BLaER1 treated with 17β-estradiol and CSF1 and Interleukin-3, amounts not matched to agents 10 nM and 100 nM (cell line): ENCODE results near the gene TUBGCP6.

Experiments
- H3K27ac ChIP-seq, 11 experiments: shearing (Covaris generic); formaldehyde crosslinking; 2 replicates each; pipeline ENCODE4 v1.8.1; 2022
- H3K27me3 ChIP-seq, 11 experiments: shearing (Covaris generic); formaldehyde crosslinking; 2 replicates each; pipeline ENCODE4 v1.8.1; 2022
- H3K36me3 ChIP-seq, 11 experiments: shearing (Covaris generic); formaldehyde crosslinking; 2 replicates each; pipeline ENCODE4 v1.8.1; 2022
- H3K4me1 ChIP-seq, 10 experiments: shearing (Covaris generic); formaldehyde crosslinking; 2 replicates each; pipeline ENCODE4 v1.8.1; 2022
- H3K4me2 ChIP-seq, 11 experiments: shearing (Covaris generic); formaldehyde crosslinking; 2 replicates each; pipeline ENCODE4 v1.8.1; 2022
- H3K4me3 ChIP-seq, 10 experiments: shearing (Covaris generic); formaldehyde crosslinking; 2 replicates each; pipeline ENCODE4 v1.8.1; 2022
- H3K9ac ChIP-seq, 11 experiments: shearing (Covaris generic); formaldehyde crosslinking; 2 replicates each; pipeline ENCODE4 v1.8.1; 2022
- H3K9me3 ChIP-seq, 11 experiments: shearing (Covaris generic); formaldehyde crosslinking; replicated peaks in 1 of 11; 2 replicates each; pipeline ENCODE4 v1.8.1; 2022
- H4K20me1 ChIP-seq, 11 experiments: shearing (Covaris generic); formaldehyde crosslinking; 2 replicates each; pipeline ENCODE4 v1.8.1; 2022
- Cebpa-rat ChIP-seq, 11 experiments: shearing (Covaris generic); IDR thresholded peaks; 2 replicates each; pipeline ENCODE4 v1.8.1; 2022

The TUBGCP6 gene

DNA sequence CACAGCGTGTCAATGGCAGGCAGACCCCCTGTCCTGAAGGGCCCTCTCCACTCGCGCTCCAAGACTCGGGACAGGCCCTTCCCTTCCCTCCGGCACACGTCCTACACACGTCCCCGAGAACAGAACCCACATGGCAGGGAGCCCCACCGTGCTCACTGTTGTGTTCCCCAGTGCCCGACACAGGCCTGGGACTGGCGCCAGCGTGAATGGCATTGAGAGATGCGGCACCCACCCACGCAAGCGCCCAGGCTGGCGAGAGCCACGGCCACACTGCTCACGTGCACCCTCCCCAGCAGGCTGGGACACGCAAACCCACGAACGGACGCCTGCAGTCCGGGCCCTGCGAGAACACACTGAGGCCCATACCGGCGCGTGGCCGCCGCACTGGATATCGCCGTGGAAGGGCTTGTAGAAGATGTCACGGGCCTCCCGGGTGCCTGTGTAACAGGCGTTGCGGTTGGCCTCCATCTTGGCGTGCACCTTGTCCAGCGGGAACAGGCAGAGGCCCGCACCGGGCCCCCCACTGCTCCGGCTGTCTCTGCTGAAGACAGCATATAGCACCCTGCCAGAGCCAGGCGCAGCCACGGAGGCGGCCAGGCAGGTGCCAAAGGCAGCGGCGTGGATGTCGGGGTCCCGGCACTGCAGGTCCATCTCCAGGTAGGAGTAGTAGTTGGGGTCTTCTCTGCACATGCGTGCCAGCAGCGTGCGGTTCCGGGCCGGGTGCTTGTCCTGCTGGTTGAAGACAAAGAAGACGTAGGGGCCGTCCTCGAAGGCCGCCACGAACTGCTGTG is 44.5 kb upstream of the TUBGCP6 start:
- peak overlapping the region in 1 of 11 experiments; percentile 28; a peak in 2 of 22 replicates for H3K27ac ChIP-seq
- no peaks in the 10 kb centered on the region for H3K27me3 ChIP-seq
- no peak overlapping the region for H3K4me2 ChIP-seq
- peaks cover 30 to 42% (median 40%) of the 10 kb centered on the region in 10 experiments for H3K4me1 ChIP-seq
- peaks cover 63 to 73% (median 69%) of the 10 kb centered on the region in 11 experiments for H3K36me3 ChIP-seq
- H3K9me3 ChIP-seq = no peaks in the 10 kb centered on the region
- no peak overlapping the region for H3K4me3 ChIP-seq
- H4K20me1 ChIP-seq = peaks cover 94 to 100% (median 96%) of the 10 kb centered on the region in 11 experiments
- no peak for TF ChIP-seq Cebpa-rat (IDR thresholded peaks at IDR 0.05)
- peak overlapping the region in 1 of 11 experiments; percentile 42; a peak in 1 of 22 replicates for H3K9ac ChIP-seq

DNA sequence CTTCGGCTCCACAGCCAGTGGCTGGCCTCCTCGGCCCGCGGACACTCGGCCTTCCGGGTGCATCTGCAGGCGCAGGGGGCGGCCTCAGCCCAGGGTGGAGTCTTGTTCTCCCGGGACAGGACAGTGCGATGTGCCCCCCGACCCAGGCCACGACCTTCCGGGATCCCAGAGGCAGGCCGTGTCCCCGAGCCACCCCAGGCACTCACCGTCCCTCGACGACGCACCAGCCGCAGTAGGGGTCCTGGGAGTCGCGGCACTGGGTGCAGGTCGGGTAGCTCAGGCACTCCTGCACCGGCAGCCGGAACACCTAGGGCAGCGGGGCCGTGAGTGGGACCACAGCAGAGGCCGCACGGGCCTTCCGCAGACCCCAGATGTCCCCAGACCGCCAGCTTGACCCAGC is 42.9 kb upstream of the TUBGCP6 start:
- H3K27ac ChIP-seq = peak overlapping the region in 1 of 11 experiments; percentile 28; a peak in 2 of 22 replicates
- peaks cover 13 to 26% (median 23%) of the 10 kb centered on the region in 10 experiments for H3K4me1 ChIP-seq
- TF ChIP-seq Cebpa-rat (IDR thresholded peaks at IDR 0.05) = no peak
- no peak overlapping the region for H3K4me2 ChIP-seq
- H4K20me1 ChIP-seq = peaks cover 80 to 98% (median 87%) of the 10 kb centered on the region in 11 experiments
- H3K36me3 ChIP-seq = peaks cover 76 to 87% (median 82%) of the 10 kb centered on the region in 11 experiments
- 0 out of 22 replicates have a peak overlapping the region, but pooled peaks of 1 of the 11 experiments have one; percentile 31 for H3K9ac ChIP-seq
- no peaks in the 10 kb centered on the region for H3K27me3 ChIP-seq
- H3K4me3 ChIP-seq = no peak overlapping the region
- H3K9me3 ChIP-seq = no peaks in the 10 kb centered on the region

DNA sequence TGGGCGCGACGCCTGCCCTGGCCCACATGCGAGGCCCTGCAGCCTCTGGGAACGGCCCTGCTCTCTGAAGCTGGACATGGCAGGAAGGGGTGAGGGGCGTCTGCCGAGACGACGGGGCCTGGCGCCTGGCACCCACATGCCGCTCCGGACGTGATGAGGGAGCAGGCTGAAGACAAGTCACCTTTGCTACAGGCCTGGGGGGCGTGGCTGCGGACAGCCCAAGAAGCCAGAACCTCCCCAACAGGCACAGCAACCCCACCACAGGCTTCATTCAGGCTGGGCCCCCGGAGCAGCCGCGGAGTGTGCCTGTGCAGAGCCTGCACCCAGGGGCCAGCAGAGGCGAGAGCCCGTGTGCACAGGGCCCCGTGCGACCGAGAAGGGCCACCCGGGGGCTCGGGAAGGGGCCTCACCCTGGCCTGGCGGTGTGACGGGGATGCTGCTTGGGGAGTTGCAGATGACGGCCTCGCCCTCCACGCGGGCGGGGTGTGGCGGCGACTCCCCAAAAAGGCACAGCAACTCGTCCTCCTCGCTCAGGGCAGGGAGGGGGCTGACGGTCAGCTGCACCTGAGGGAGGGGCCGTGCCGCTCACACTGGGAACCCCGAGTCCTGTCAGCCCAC is 42.0 kb upstream of the TUBGCP6 start:
- Histone ChIP-seq H3K27ac (no peak overlapping the region), H3K36me3 (peaks cover 85 to 95% (median 91%) of the 10 kb centered on the region in 11 experiments), H3K9ac (no peak overlapping the region), H4K20me1 (peaks cover 71 to 98% (median 85%) of the 10 kb centered on the region in 11 experiments), H3K4me3 (no peak overlapping the region), H3K4me1 (peaks cover 4 to 17% (median 14%) of the 10 kb centered on the region in 10 experiments), H3K4me2 (no peak overlapping the region), H3K27me3 (no peaks in the 10 kb centered on the region), H3K9me3 (no peaks in the 10 kb centered on the region)
- TF ChIP-seq Cebpa-rat (IDR thresholded peaks at IDR 0.05) = no peak

DNA sequence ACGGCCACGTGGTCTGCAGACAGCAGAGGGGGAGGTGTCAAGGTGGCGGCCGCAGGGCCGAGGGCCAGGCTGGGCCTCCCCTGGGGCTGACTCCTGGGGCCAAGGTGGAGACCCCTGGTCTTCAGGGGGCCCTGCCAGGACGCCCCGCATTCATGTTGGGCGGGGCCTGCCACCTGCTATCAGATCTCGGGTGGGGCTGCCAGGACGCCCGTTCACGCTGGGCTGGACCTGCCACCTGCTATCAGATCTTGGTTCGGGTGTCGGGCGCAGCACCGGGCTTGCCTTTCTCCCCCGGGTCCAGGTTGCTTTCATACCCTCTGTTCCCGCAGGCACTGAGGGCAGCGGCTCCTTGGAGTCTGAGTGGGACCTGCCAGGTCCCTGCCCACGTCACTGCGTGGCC is 41.5 kb upstream of the TUBGCP6 start:
- H4K20me1 ChIP-seq = peaks cover 66 to 98% (median 85%) of the 10 kb centered on the region in 11 experiments
- peaks cover 0 to 11% (median 9%) of the 10 kb centered on the region in 10 experiments; a peak in 17 of 20 replicates for H3K4me1 ChIP-seq
- TF ChIP-seq Cebpa-rat (IDR thresholded peaks at IDR 0.05) = no peak
- no peak overlapping the region for H3K4me2 ChIP-seq
- H3K27me3 ChIP-seq = no peaks in the 10 kb centered on the region
- no peak overlapping the region for H3K4me3 ChIP-seq
- peaks cover 87 to 95% (median 92%) of the 10 kb centered on the region in 11 experiments for H3K36me3 ChIP-seq
- no peak overlapping the region for H3K27ac ChIP-seq
- no peak overlapping the region for H3K9ac ChIP-seq
- no peaks in the 10 kb centered on the region for H3K9me3 ChIP-seq

DNA sequence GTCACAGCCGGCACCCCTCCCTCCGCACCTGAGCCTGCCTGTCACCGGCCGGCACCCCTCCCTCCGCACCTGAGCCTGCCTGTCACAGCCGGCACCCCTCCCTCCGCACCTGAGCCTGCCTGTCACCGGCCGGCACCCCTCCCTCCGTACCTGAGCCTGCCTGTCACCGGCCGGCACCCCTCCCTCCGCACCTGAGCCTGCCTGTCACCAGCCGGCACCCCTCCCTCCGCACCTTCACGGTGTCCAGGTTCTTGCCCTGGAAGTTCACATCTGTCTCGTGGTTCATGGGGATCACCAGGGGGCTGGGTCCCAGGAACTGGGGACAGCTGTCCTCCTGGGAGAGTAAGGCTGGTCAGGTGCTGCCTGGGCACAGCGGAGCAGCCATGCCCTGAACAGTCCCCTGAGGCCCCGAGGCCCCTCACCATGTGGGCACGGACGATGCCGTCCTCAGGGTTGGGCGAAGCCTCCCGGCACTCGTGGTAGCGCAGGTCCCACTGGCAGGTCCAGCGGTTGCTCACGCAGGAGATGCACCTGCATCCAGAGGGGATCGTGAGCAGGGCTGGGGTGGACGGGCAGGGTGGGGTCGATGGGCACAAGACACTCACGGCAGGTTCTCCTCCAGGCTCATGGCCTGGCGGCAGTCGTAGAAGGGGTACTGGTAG is 40.9 kb upstream of the TUBGCP6 start:
- peaks cover 0 to 6% (median 3%) of the 10 kb centered on the region in 10 experiments; a peak in 13 of 20 replicates for H3K4me1 ChIP-seq
- H3K27me3 ChIP-seq = no peaks in the 10 kb centered on the region
- H3K4me3 ChIP-seq = no peak overlapping the region
- H3K9me3 ChIP-seq = no peaks in the 10 kb centered on the region
- H3K27ac ChIP-seq = no peak overlapping the region
- no peak overlapping the region for H3K9ac ChIP-seq
- H3K4me2 ChIP-seq = no peak overlapping the region
- H4K20me1 ChIP-seq = peaks cover 60 to 98% (median 85%) of the 10 kb centered on the region in 11 experiments
- no peak for TF ChIP-seq Cebpa-rat (IDR thresholded peaks at IDR 0.05)
- H3K36me3 ChIP-seq = peaks cover 88 to 95% (median 92%) of the 10 kb centered on the region in 11 experiments

DNA sequence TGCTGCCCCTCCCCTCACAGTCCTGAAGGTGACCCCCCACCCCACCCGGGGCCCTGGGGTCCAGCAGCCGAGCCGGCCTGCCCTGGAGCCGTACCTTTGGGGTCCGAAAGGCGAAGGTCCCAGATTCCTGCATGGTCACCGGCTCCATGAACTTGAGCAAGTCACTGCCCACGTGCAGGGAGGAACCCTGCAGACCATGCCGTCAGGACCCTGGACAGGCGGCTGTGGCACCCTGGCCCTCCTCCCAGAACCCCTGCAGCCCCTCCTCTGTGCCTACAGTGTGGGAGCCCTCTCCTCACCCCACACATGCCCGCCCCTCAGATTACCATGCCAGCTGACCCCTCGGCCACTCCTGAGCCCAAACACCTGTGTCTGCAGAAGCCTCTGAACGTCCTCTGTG is 39.7 kb upstream of the TUBGCP6 start:
- H3K36me3 ChIP-seq = peaks cover 86 to 95% (median 91%) of the 10 kb centered on the region in 11 experiments
- H3K4me3 ChIP-seq = no peak overlapping the region
- no peaks in the 10 kb centered on the region for H3K4me1 ChIP-seq
- H3K9me3 ChIP-seq = no peaks in the 10 kb centered on the region
- H3K4me2 ChIP-seq = no peak overlapping the region
- H3K27me3 ChIP-seq = no peaks in the 10 kb centered on the region
- TF ChIP-seq Cebpa-rat (IDR thresholded peaks at IDR 0.05) = no peak
- no peak overlapping the region for H3K9ac ChIP-seq
- H3K27ac ChIP-seq = no peak overlapping the region
- H4K20me1 ChIP-seq = peaks cover 55 to 98% (median 79%) of the 10 kb centered on the region in 11 experiments

DNA sequence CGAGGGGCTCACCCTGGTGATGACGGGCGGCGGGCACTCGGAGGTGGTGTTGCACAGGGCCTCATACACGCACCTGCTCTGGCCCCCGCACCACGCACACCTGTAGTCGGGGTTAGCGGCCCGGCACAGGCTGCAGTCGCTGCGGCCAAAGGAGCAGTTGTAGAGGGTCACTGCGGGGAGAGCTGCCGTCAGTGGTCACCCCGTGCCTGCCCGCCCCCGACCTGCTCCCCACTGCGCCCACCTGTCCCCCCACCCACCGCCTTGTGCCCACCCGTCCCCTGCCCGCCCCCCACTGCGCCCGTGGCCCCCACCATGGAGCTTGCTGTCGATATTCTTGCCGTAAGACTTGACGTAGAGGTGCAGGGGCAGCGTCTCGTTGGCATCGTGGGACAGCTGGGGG is 39.0 kb upstream of the TUBGCP6 start:
- H3K4me2 ChIP-seq = no peak overlapping the region
- H3K4me1 ChIP-seq = no peaks in the 10 kb centered on the region
- peaks cover 86 to 95% (median 91%) of the 10 kb centered on the region in 11 experiments for H3K36me3 ChIP-seq
- H4K20me1 ChIP-seq = peaks cover 53 to 98% (median 79%) of the 10 kb centered on the region in 11 experiments
- H3K9ac ChIP-seq = no peak overlapping the region
- no peaks in the 10 kb centered on the region for H3K27me3 ChIP-seq
- H3K4me3 ChIP-seq = no peak overlapping the region
- no peak overlapping the region for H3K27ac ChIP-seq
- H3K9me3 ChIP-seq = no peaks in the 10 kb centered on the region
- no peak for TF ChIP-seq Cebpa-rat (IDR thresholded peaks at IDR 0.05)

DNA sequence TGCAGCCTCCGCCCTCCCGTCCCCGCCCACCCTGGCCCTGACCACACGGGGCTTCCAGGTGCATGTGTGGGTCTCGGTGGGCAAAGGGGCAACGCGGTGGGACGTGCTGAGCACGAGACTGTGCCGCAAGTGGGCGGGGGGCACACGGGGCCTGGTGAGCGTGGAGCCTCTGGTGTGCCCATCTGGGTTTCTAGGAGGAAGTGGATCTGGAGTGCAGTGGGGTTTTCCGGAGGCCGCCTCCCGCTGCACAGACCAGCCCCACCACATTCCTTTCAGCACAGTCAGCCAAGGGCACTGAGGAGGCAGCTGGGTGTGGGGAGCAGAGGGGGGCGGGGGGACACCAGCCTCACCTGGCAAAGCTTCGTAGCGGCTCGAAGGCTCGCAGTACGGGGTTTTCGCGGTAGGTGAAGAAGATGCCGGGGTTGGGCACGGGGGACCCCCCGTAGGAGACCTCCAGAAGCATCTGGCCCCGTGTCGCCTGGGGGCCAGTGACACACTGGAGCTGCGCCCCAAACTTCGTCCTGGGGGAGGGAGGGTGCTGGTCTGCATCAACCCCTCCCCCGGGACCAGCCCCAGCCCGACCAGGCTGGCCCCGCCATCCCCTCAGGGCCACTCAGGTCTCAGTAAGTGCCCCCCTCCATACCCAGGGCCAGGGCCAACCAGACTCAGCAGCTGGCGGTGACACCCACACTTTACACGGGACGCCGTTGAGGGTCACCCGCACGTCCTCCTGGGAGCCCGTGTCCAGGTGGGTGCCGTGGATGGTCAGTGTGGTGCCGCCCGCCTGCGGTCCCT is 37.7 kb upstream of the TUBGCP6 start:
- peaks cover 86 to 95% (median 91%) of the 10 kb centered on the region in 11 experiments for H3K36me3 ChIP-seq
- H3K4me2 ChIP-seq = no peak overlapping the region
- H3K4me1 ChIP-seq = no peaks in the 10 kb centered on the region
- H3K9me3 ChIP-seq = no peaks in the 10 kb centered on the region
- H3K4me3 ChIP-seq = no peak overlapping the region
- H3K27me3 ChIP-seq = no peaks in the 10 kb centered on the region
- H4K20me1 ChIP-seq = peaks cover 51 to 98% (median 78%) of the 10 kb centered on the region in 11 experiments
- TF ChIP-seq Cebpa-rat (IDR thresholded peaks at IDR 0.05) = no peak
- no peak overlapping the region for H3K27ac ChIP-seq
- H3K9ac ChIP-seq = no peak overlapping the region
